NB4 (cell line): ENCODE results near the gene SIGLEC1.

Experiments
- POLR2A ChIP-seq: IDR thresholded peaks from 2 replicates; pipeline ENCODE4 v1.6.1; 2011; ENCODE audit warnings: mild to moderate bottlenecking; ENCODE audit not compliant: insufficient read length; ENCODE audit errors: extremely low read depth
- TF ChIP-seq, protein P1 (sequence below): IDR thresholded peaks from one replicate; pipeline ENCODE4 v1.5.1; 2012; ENCODE audit warnings: low read depth, low read length

DNA sequence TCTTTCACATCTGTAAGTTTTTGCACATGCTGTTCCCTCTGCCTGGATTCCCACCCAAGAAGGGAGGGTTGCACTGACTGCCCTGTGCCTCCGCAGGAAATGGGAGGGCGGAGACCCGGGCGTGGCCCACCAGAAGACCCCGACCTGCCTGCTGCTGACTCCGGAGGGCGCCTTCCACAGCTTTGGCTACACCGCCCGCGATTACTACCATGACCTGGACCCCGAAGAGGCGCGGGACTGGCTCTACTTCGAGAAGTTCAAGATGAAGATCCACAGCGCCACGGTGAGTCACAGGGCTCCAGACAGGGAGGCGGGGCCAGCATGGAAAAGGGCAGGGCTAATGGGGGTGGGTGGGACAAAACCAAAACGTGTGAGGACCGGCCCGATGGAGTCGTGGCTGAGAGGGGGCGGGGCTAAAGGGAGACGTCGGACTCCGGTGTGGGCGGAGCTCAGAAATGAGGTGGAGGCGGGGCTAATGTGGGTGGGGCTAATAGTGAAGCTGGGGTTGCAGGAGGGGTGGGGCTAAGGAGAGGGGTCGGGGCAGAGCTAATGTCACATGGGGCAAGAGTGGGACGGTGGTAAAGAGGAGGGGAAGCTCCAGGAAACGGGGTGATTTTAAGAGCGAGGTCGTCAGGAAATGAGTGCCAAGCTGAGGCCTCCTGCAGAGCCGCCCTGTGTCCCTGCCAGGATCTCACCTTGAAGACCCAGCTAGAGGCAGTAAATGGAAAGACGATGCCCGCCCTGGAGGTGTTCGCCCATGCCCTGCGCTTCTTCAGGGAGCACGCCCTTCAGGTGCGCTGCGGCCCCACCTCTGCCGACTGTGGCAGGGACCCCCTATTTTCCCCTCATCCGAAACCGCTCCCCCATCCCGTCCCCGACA lies 32.6 kb upstream of the SIGLEC1 start:
- TF ChIP-seq POLR2A: no peak
- TF ChIP-seq, protein P1, sequence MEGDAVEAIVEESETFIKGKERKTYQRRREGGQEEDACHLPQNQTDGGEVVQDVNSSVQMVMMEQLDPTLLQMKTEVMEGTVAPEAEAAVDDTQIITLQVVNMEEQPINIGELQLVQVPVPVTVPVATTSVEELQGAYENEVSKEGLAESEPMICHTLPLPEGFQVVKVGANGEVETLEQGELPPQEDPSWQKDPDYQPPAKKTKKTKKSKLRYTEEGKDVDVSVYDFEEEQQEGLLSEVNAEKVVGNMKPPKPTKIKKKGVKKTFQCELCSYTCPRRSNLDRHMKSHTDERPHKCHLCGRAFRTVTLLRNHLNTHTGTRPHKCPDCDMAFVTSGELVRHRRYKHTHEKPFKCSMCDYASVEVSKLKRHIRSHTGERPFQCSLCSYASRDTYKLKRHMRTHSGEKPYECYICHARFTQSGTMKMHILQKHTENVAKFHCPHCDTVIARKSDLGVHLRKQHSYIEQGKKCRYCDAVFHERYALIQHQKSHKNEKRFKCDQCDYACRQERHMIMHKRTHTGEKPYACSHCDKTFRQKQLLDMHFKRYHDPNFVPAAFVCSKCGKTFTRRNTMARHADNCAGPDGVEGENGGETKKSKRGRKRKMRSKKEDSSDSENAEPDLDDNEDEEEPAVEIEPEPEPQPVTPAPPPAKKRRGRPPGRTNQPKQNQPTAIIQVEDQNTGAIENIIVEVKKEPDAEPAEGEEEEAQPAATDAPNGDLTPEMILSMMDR: peak; percentile 2
